A549 (cell line): Measurements from ENCODE around the gene VPS45. TPM values are rescaled to one million over a fixed set of nuclear protein-coding genes. Genes with fewer than 3 reads are reported as not detected.

Experiments used
- ATAC-seq, 2 experiments: fragments of 200-7000 bp in 1 of 2; fragments of >200 bp in 1 of 2; cut with Nextera tagmentation in 1 of 2; cut with Tn5 transposase in 1 of 2; 3 replicates each; pipeline versions ENCODE4 v1.8.0 to v1.9.1; 2018 to 2020; ENCODE audit warnings: mild to moderate bottlenecking in 1 of 2, moderate library complexity in 1 of 2
- CTCF ChIA-PET: fragments of 300-600 bp; sonication (Branson Sonifier 250); formaldehyde crosslinking; extraction: SDS; loops from one replicate; lab custom pipeline; 2021; ENCODE audit warnings: antibody characterized with exemption, inconsistent platforms; lab: Yijun Ruan, JAX
- POLR2A ChIA-PET: fragments of 350-600 bp; formaldehyde crosslinking; extraction: SDS; loops from one replicate; lab custom pipeline; 2021; ENCODE audit warnings: antibody characterized with exemption, inconsistent platforms; lab: Yijun Ruan, JAX
- DNase-seq, 2 experiments: peaks; one replicate each; pipeline versions ENCODE4 v3.0.0 to v3.0.0-alpha.2; 2011 to 2016; ENCODE audit warnings: low read depth in 1 of 2, low spot score in 1 of 2
- FAIRE-seq: peaks from 2 replicates; lab custom pipeline; 2011; peaks lifted over from hg19 to GRCh38; lab: Jason Lieb, UNC
- H3K27ac ChIP-seq, 2 experiments: fragments of >200 bp; sonication (Bioruptor Twin); formaldehyde crosslinking; 3 replicates each; pipeline ENCODE4 v1.5.1; 2016 to 2017
- H3K4me1 ChIP-seq: fragments of >200 bp; sonication (Bioruptor Twin); formaldehyde crosslinking; 3 replicates; pipeline ENCODE4 v1.6.1; 2016
- H3K4me2 ChIP-seq: fragments of >200 bp; sonication (Bioruptor Twin); formaldehyde crosslinking; 3 replicates; pipeline ENCODE4 v1.6.1; 2016
- H3K4me3 ChIP-seq: fragments of >200 bp; sonication (Bioruptor Twin); formaldehyde crosslinking; 3 replicates; pipeline ENCODE4 v1.5.1; 2016
- H3K9me3 ChIP-seq: fragments of >200 bp; sonication (Bioruptor Twin); formaldehyde crosslinking; 3 replicates; pipeline ENCODE4 v1.6.1; 2016
- BHLHE40 ChIP-seq: IDR thresholded peaks from 2 replicates; pipeline ENCODE4 v1.6.1; 2012; ENCODE audit warnings: low read depth, low read length, inconsistent platforms
- CBX2 ChIP-seq: fragments of 200-600 bp; sonication (generic); IDR thresholded peaks from 2 replicates; pipeline ENCODE4 v1.6.1; 2016; ENCODE audit warnings: low read depth, mild to moderate bottlenecking, borderline replicate concordance
- EHF ChIP-seq: fragments of 250-450 bp; sonication (Bioruptor Pico); IDR thresholded peaks from 2 replicates; pipeline ENCODE4 v1.5.0; 2020; ENCODE audit warnings: mild to moderate bottlenecking
- EP300 ChIP-seq, 2 experiments: fragments of >200 bp; sonication (Bioruptor Twin); formaldehyde crosslinking; IDR thresholded peaks; 2 replicates in 1 of 2; 3 replicates in 1 of 2; pipeline ENCODE4 v1.6.1; 2016 to 2017
- ESRRA ChIP-seq: fragments of 150-350 bp; IDR thresholded peaks from 2 replicates; pipeline ENCODE4 v1.6.1; 2014; ENCODE audit warnings: mild to moderate bottlenecking, low read length, borderline replicate concordance
- GATA3 ChIP-seq: IDR thresholded peaks from 2 replicates; pipeline ENCODE4 v1.6.1; 2012; ENCODE audit warnings: borderline replicate concordance
- HEYL ChIP-seq: fragments of 250-450 bp; sonication (Bioruptor Pico); IDR thresholded peaks from 2 replicates; pipeline ENCODE4 v1.8.0; 2021; ENCODE audit warnings: mild to moderate bottlenecking, moderate library complexity
- HOXB13 ChIP-seq: fragments of 250-450 bp; sonication (Bioruptor Pico); IDR thresholded peaks from 2 replicates; pipeline ENCODE4 v1.5.0; 2020; ENCODE audit warnings: low read depth, mild to moderate bottlenecking, moderate library complexity
- JUNB ChIP-seq: fragments of >200 bp; sonication (Bioruptor Twin); formaldehyde crosslinking; IDR thresholded peaks from 2 replicates; pipeline ENCODE4 v1.6.1; 2016
- KDM1A ChIP-seq: fragments of 200-600 bp; sonication (generic); IDR thresholded peaks from 2 replicates; pipeline ENCODE4 v1.6.1; 2016; ENCODE audit warnings: low read depth, mild to moderate bottlenecking
- KDM5A ChIP-seq: fragments of 200-600 bp; sonication (generic); IDR thresholded peaks from 2 replicates; pipeline ENCODE4 v1.6.1; 2016; ENCODE audit warnings: antibody characterized with exemption, mild to moderate bottlenecking
- MAFK ChIP-seq: fragments of 450-650 bp; IDR thresholded peaks from 2 replicates; pipeline ENCODE4 v1.6.1; 2014; ENCODE audit not compliant: partially characterized antibody
- MAZ ChIP-seq: fragments of 150-350 bp; IDR thresholded peaks from 2 replicates; pipeline ENCODE4 v1.6.1; 2014; ENCODE audit warnings: antibody characterized with exemption, low read depth, low read length, borderline replicate concordance
- NFE2L2 ChIP-seq: fragments of 150-350 bp; conservative IDR thresholded peaks from 2 replicates; pipeline ENCODE4 v1.6.1; 2014; ENCODE audit warnings: low read length
- NR3C1 ChIP-seq: fragments of >200 bp; sonication (Bioruptor Twin); formaldehyde crosslinking; IDR thresholded peaks from 3 replicates; pipeline ENCODE4 v1.6.1; 2017
- RAD21 ChIP-seq, 2 experiments: fragments of >200 bp in 1 of 2; sonication (Bioruptor Twin) in 1 of 2; formaldehyde crosslinking in 1 of 2; IDR thresholded peaks in 1 of 2; conservative IDR thresholded peaks in 1 of 2; 2 replicates in 1 of 2; 3 replicates in 1 of 2; pipeline ENCODE4 v1.6.1; 2012 to 2018; ENCODE audit warnings: inconsistent platforms in 1 of 2
- RARB ChIP-seq: fragments of 250-450 bp; sonication (Bioruptor Pico); IDR thresholded peaks from 2 replicates; pipeline ENCODE4 v1.8.0; 2021; ENCODE audit warnings: mild to moderate bottlenecking, moderate library complexity
- RCOR1 ChIP-seq: fragments of 150-350 bp; IDR thresholded peaks from 2 replicates; pipeline ENCODE4 v1.6.1; 2014; ENCODE audit warnings: antibody characterized with exemption, low read length, low read depth
- RNF2 ChIP-seq: fragments of 200-600 bp; sonication (generic); IDR thresholded peaks from 2 replicates; pipeline ENCODE4 v1.6.1; 2016; ENCODE audit warnings: low read depth, mild to moderate bottlenecking, antibody characterized with exemption, moderate library complexity, borderline replicate concordance
- SMC3 ChIP-seq: fragments of >200 bp; sonication (Bioruptor Twin); formaldehyde crosslinking; IDR thresholded peaks from 3 replicates; pipeline ENCODE4 v1.6.1; 2018; ENCODE audit warnings: inconsistent platforms
- TP53 ChIP-seq: fragments of 250-450 bp; sonication (Bioruptor Pico); IDR thresholded peaks from 2 replicates; pipeline ENCODE4 v1.5.0; 2021; ENCODE audit warnings: mild to moderate bottlenecking, moderate library complexity
- ZFP36 ChIP-seq: fragments of 450-650 bp; IDR thresholded peaks from 2 replicates; pipeline ENCODE4 v1.6.1; 2014; ENCODE audit warnings: borderline replicate concordance; ENCODE audit not compliant: partially characterized antibody
- ZNF302 ChIP-seq: fragments of 250-450 bp; sonication (Bioruptor Pico); IDR thresholded peaks from 2 replicates; pipeline ENCODE4 v1.9.0; 2021; ENCODE audit warnings: inconsistent platforms, mild to moderate bottlenecking, moderate library complexity
- ZSCAN20 ChIP-seq: fragments of 250-450 bp; sonication (Bioruptor Pico); IDR thresholded peaks from 2 replicates; pipeline ENCODE4 v1.8.0; 2022; ENCODE audit warnings: mild to moderate bottlenecking, moderate library complexity
- WGBS: methylation state at CpG from one replicate; pipeline ENCODE4 v1.1.6; 2017; ENCODE audit errors: missing lambda C conversion rate; 5-methylcytosine and 5-hydroxymethylcytosine counted together
- polyA plus RNA-seq, 4 experiments: library from polyadenylated mRNA; depleted of rRNA in 3 of 4; stranded (reverse); fragments of >200 nt; fragmentation: RNase III in 1 of 4; extraction: RNeasy Plus Mini Kit Qiagen cat#74134 plus additional on column Dnase treatment in 1 of 4; gene quantifications; 2 replicates in 3 of 4; 3 replicates in 1 of 4; pipeline ENCODE4 v1.2.3, GENCODE V29; 2011 to 2017
- TF ChIP-seq, protein P1 (sequence below): fragments of >200 bp; sonication (Bioruptor Twin); formaldehyde crosslinking; IDR thresholded peaks from 3 replicates; pipeline ENCODE4 v1.5.1; 2016
- TF ChIP-seq, protein P2 (sequence below): fragments of 450-650 bp; IDR thresholded peaks from 2 replicates; pipeline ENCODE4 v1.6.1; 2014; ENCODE audit warnings: antibody characterized with exemption
- TF ChIP-seq, protein P3 (sequence below): fragments of >200 bp; sonication (Bioruptor Twin); formaldehyde crosslinking; IDR thresholded peaks from 2 replicates; pipeline ENCODE4 v1.6.1; 2016

VPS45 gene
- polyA plus RNA-seq, 2 of the 4 experiments (the other 2 are of a cell fraction), result 22.1 to 49.7 TPM

DNA sequence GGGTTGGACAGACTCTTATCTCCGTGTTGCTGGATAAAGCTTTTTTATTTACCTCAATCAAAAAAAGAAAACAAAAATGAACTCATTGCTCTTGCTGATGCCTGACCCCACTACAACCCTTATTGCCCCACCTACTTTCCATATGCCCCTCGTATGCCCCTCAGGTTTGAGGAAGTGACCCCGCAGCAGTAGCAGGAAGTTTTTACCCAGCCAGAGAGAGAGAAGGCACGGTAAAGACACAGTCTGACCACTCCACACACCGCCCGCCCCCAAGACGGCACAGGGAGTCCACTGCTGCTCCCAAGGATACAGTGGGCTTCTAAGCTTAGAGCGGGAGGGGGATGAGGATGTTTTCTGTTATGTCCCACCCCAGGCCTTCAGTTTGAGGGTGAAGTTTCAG, 92.0 kb downstream of the VPS45 start:
- DNase-seq (no peak), ATAC-seq (no peak), FAIRE-seq (no peak)
- ChIA-PET POLR2A (no interaction called here), CTCF (interaction anchor here (0.9 to 20.2 kb wide), 4 partner anchors 11 to 83 kb away, joined by 3 to 244 read pairs (median 44); no protein-coding TSS in a partner anchor)
- TF ChIP-seq RAD21 (conservative IDR thresholded peaks at IDR 0.05 in 1 of 2, IDR thresholded peaks at IDR 0.05 in 1 of 2) (no peak), ZNF302 (CRISPR knock-in tag) (no peak), NR3C1 (no peak), MAZ (no peak), KDM5A (no peak), EP300 (IDR thresholded peaks at IDR 0.05) (no peak), MAFK (no peak), RNF2 (no peak), JUNB (no peak), EHF (CRISPR knock-in tag) (no peak), GATA3 (no peak), CBX2 (no peak), ESRRA (no peak), KDM1A (no peak)
- TF ChIP-seq, protein P1, sequence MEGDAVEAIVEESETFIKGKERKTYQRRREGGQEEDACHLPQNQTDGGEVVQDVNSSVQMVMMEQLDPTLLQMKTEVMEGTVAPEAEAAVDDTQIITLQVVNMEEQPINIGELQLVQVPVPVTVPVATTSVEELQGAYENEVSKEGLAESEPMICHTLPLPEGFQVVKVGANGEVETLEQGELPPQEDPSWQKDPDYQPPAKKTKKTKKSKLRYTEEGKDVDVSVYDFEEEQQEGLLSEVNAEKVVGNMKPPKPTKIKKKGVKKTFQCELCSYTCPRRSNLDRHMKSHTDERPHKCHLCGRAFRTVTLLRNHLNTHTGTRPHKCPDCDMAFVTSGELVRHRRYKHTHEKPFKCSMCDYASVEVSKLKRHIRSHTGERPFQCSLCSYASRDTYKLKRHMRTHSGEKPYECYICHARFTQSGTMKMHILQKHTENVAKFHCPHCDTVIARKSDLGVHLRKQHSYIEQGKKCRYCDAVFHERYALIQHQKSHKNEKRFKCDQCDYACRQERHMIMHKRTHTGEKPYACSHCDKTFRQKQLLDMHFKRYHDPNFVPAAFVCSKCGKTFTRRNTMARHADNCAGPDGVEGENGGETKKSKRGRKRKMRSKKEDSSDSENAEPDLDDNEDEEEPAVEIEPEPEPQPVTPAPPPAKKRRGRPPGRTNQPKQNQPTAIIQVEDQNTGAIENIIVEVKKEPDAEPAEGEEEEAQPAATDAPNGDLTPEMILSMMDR, result no peak
- TF ChIP-seq, protein P2, sequence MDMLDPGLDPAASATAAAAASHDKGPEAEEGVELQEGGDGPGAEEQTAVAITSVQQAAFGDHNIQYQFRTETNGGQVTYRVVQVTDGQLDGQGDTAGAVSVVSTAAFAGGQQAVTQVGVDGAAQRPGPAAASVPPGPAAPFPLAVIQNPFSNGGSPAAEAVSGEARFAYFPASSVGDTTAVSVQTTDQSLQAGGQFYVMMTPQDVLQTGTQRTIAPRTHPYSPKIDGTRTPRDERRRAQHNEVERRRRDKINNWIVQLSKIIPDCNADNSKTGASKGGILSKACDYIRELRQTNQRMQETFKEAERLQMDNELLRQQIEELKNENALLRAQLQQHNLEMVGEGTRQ, result no peak
- TF ChIP-seq, protein P3, sequence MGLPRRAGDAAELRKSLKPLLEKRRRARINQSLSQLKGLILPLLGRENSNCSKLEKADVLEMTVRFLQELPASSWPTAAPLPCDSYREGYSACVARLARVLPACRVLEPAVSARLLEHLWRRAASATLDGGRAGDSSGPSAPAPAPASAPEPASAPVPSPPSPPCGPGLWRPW, result no peak
- Histone ChIP-seq H3K4me1 (no peaks in the 10 kb centered on the region), H3K4me2 (no peak overlapping the region), H3K4me3 (no peak overlapping the region), H3K27ac (no peak overlapping the region), H3K9me3 (no peaks in the 10 kb centered on the region)
- WGBS, result 87% methylated on average over 8 of the region's 8 CpGs

DNA sequence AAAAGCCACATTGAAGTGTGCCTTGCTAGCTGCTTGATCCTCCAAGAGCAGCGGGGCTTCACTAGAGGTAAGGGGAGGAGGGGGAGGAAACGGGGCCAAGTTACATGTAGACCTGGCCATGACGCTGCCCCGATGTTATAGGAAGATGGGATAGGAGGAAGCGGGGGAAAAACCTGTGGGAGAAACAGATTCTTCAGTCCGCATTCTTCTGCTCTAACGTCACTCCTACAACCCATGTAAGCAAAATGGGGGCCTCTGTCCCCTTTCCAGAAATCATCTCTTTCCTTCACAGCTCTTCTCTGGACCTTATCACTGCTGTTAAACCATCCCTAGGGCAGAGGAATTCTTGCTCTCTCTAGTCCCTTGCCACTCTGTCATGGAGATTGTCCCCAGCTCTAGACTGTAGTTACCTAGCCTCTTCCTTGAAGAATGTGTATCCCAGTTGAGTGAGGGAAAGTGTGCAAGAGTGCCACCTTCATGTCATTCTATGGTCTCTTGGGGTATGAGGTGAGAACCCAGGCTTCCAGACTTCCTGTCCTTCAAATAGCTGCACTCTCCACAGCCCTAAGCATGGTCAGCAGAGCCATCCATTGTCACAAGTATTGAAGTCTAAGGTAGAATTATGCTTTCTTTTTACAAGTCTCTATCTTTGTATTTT, 93.5 kb downstream of the VPS45 start:
- ATAC-seq, result no peak
- FAIRE-seq, result no peak
- 93% methylated on average over 7 of the region's 7 CpGs for WGBS
- Histone ChIP-seq H3K9me3 (no peaks in the 10 kb centered on the region), H3K4me1 (no peaks in the 10 kb centered on the region), H3K4me3 (no peak overlapping the region), H3K4me2 (no peak overlapping the region), H3K27ac (no peak overlapping the region)
- CTCF ChIA-PET, result interaction anchor here (0.6 to 20.2 kb wide), 8 partner anchors 10 to 939 kb away, joined by 3 to 244 read pairs (median 6); no protein-coding TSS in a partner anchor
- DNase-seq, result no peak
- POLR2A ChIA-PET, result no interaction called here
- TF ChIP-seq CBX2, result no peak

DNA sequence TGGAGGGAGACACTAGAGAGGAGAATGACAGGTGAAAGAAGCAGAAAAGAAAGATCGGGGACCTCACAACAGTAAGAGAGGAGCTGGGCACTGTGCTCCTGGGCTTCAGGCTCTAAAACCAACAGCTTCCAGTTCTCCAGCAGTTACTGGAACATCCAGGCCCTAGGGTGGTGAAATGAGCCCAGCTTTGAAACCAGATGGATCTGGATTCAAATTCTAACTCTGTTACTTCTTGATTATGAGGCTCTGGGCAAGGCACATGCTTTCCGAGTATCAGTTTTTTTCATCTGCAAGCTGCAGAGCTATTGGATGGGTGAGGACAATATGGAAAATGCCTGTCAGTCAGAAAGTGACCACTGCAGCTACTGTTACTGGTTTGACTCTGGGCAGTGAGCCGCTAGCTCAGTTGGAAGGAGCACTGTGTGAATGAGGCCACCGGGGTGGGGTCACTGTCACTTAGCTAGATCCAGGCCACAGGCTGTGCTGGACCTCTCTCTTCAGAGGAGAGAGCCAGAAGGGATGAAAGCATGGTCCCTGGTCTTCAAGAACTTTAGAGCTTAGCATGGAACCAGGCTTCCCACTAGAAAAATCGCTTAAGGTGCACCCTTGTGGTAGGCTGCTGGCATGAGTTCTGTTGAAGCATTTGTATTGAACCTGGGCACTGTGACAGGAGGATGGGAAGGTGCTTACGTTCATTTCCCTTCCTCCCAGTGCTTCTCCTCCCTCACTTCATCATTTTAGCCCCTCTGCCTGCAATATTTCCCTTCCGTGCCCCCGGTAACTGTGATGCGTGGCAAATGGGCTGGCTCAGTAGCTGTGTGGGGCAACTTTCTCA, 94.4 kb downstream of the VPS45 start:
- no peak overlapping the region for H3K4me3 ChIP-seq
- peak in 1 of 2 experiments; percentile 41; a peak in 3 of 6 replicates for ATAC-seq
- H3K27ac ChIP-seq, result no peak overlapping the region
- DNase-seq, result peak in 1 of 2 experiments; percentile 29
- ChIA-PET CTCF (interaction anchor here (0.6 to 20.2 kb wide), 6 partner anchors 9 to 200 kb away, joined by 3 to 244 read pairs (median 9); no protein-coding TSS in a partner anchor), POLR2A (no interaction called here)
- no peaks in the 10 kb centered on the region for H3K4me1 ChIP-seq
- H3K4me2 ChIP-seq, result no peak overlapping the region
- FAIRE-seq, result no peak
- no peaks in the 10 kb centered on the region for H3K9me3 ChIP-seq
- 84% methylated on average over 9 of the region's 9 CpGs for WGBS
- no peak for TF ChIP-seq SMC3
- no peak for TF ChIP-seq TP53 (CRISPR knock-in tag)
- TF ChIP-seq ZSCAN20 (CRISPR knock-in tag), result no peak
- TF ChIP-seq HOXB13, result no peak
- no peak for TF ChIP-seq EP300 (IDR thresholded peaks at IDR 0.05)
- TF ChIP-seq MAFK, result no peak
- TF ChIP-seq RARB (CRISPR knock-in tag), result no peak
- TF ChIP-seq BHLHE40, result no peak
- no peak for TF ChIP-seq HEYL (CRISPR knock-in tag)
- TF ChIP-seq ZFP36, result no peak
- TF ChIP-seq ESRRA, result no peak
- TF ChIP-seq NR3C1, result no peak
- no peak for TF ChIP-seq RCOR1
- TF ChIP-seq NFE2L2, result no peak
- TF ChIP-seq, protein P2, result no peak
